Glomerular endothelial cell (primary cell): Measurements from ENCODE around the gene ZNF813. TPM values are rescaled to one million over a fixed set of nuclear protein-coding genes. Genes with fewer than 3 reads are reported as not detected.

Experiments used
- total RNA-seq: library from RNA; depleted of rRNA; stranded (reverse); fragments of >200 nt; gene quantifications from 2 replicates; pipeline ENCODE4 v1.2.3, GENCODE V29; 2015

ZNF813 gene
- total RNA-seq, 1 donor from 2014 or later, result 2.5 TPM

Other genes with a start within 250 kb of the ZNF813 start
- 18.7 and 28.1 TPM in 2 replicates for gene ZNF677, start 212.9 kb upstream of the ZNF813 start, total RNA-seq
- gene VN1R2, start 209.4 kb upstream of the ZNF813 start, total RNA-seq, result not detected in 2 replicates
- gene VN1R4, start 200.0 kb upstream of the ZNF813 start, total RNA-seq, result not detected in 2 replicates
- 5.1 and 5.3 TPM in 2 replicates for gene ZNF845, start 134.0 kb upstream of the ZNF813 start, total RNA-seq
- 2.6 and 2.7 TPM in 2 replicates for gene ZNF525, start 102.0 kb upstream of the ZNF813 start, total RNA-seq
- gene ZNF765, start 72.6 kb upstream of the ZNF813 start, total RNA-seq, result 5.0 and 12.7 TPM in 2 replicates
- 6.6 and 7.0 TPM in 2 replicates for gene ZNF761, start 35.7 kb upstream of the ZNF813 start, total RNA-seq
- gene ZNF331, start 70.4 kb downstream of the ZNF813 start, total RNA-seq, result 6.2 and 8.3 TPM in 2 replicates
- gene DPRX, start 164.3 kb downstream of the ZNF813 start, total RNA-seq, result not detected in 2 replicates